GM12892 (cell line): ENCODE data around the gene TLDC2.

Experiments
- DNase-seq: peaks from one replicate; pipeline ENCODE4 v3.0.0; 2011; ENCODE audit not compliant: insufficient read length
- FAIRE-seq: peaks from 2 replicates; lab custom pipeline; 2011; peaks lifted over from hg19 to GRCh38; lab: Jason Lieb, UNC
- POLR2A ChIP-seq: IDR thresholded peaks from 2 replicates; pipeline ENCODE4 v1.6.1; 2011; ENCODE audit warnings: low read depth, low read length, control low read depth
- POLR2AphosphoS5 ChIP-seq: IDR thresholded peaks from 2 replicates; pipeline ENCODE4 v1.6.1; 2011; ENCODE audit warnings: low read depth, low read length, control low read depth
- TAF1 ChIP-seq: IDR thresholded peaks from 2 replicates; pipeline ENCODE4 v1.6.1; 2011; ENCODE audit warnings: low read depth, mild to moderate bottlenecking, control low read depth, low read length, borderline replicate concordance

Gene TLDC2

DNA sequence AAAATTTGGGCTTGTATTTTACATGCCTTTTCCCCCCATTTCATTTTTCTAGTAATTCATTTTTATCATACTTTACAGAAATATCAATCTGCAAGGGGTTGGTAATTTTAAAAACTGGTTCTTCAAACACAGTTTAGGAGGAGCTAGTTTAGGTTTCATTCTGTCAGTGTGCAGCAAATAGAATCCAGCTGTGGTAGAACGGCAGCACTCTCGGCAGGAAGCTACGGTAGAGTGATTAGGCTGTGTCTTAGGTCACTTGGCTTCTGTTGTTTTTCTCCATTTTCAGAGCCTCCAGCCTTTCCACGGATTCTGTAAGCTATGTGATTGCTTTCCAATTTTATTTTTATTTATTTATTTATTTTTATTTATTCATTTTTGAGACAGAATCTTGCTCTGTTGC, 32.7 kb downstream of the TLDC2 start:
- no peak for FAIRE-seq
- DNase-seq: no peak
- TF ChIP-seq POLR2AphosphoS5: no peak
- TF ChIP-seq TAF1: no peak
- no peak for TF ChIP-seq POLR2A

DNA sequence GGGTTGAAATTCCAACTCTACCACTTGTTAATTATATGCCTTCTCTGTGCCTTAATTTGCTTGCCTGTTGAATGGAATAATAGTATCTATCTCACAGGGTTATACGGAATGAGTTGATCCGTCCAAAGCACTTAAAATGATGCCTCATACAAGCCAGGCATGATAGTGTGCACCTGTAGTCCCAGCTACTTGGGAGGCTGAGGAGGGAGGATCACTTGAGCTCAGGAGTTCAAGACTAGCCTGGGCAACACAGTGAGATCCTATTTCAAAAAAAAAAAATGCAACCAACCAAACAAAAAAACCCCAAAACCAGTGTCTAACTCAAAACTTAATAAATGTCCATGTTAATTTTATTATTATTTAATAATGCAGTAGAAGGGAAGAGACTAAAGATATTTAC, 40.3 kb downstream of the TLDC2 start:
- DNase-seq (no peak), FAIRE-seq (no peak)
- TF ChIP-seq POLR2A: no peak
- no peak for TF ChIP-seq POLR2AphosphoS5
- no peak for TF ChIP-seq TAF1

DNA sequence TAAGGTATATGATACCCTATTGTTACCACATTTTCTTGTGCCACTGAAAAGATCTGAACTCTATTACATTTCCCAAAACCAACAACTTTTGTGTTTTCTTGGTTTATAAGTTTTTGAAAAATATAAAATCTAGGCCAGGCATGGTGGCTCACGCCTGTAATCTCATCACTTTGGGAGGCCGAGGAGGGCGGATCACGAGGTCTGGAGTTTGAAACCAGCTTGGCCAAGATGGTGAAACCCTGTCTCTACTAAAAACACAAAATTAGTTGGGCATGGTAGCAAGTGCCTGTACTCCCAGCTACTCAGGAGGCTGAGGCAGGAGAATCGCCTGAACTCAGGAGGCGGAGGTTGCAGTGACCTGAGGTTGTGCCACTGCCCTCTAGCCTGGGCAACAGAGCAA, 41.3 kb downstream of the TLDC2 start:
- no peak for TF ChIP-seq POLR2AphosphoS5
- no peak for TF ChIP-seq TAF1
- no peak for TF ChIP-seq POLR2A
- FAIRE-seq: no peak
- no peak for DNase-seq

DNA sequence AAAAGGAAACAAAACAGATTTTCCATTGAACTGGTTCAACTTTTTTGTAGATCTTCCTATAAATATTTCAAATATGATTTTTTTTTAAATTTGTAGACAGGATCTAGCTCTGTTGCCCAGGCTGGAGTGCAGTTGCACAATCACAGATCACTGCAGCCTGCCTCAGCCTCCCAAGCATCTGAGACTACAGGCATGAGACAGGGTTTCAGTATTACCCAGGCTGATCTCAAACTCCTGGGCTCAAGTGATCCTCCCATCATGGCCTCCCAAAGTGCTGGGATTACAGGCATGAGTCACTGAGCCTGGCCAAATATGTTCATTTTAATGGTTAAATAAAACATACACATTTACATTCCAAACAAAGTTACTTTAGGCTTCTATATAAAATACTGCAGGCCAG, 42.0 kb downstream of the TLDC2 start:
- FAIRE-seq (no peak), DNase-seq (no peak)
- TF ChIP-seq TAF1 (no peak), POLR2AphosphoS5 (no peak), POLR2A (no peak)

DNA sequence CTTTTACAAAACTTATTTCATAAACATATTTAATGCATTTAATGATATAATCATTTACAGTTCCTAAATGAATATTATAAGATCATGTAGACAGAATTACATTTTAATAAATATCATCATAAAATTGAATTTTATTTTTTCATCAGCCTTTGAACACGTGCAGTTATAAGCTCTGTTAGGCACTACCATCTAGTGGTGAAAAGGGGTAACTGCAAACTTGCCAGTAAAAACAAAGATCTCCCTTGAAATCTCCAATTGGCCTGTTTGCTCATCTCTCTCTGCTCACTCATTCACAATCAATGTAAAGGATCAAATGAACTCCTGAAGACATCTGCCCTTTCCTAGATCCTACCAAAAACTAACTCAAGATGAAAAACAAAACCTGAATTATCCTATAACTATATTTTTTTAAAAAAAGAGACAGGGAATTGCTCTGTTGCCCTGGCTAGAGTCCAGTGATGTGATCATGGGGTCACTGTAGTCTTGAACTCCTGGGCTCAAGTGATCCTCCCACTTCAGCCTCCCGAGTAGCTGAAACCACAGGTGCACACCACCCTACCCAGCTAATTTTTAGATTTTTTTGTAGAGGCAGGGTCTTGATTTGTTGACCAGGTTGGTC, 43.9 kb downstream of the TLDC2 start:
- DNase-seq: peak; percentile 24
- no peak for TF ChIP-seq POLR2AphosphoS5
- TF ChIP-seq POLR2A: no peak
- no peak for TF ChIP-seq TAF1
- FAIRE-seq: peak; percentile 9

DNA sequence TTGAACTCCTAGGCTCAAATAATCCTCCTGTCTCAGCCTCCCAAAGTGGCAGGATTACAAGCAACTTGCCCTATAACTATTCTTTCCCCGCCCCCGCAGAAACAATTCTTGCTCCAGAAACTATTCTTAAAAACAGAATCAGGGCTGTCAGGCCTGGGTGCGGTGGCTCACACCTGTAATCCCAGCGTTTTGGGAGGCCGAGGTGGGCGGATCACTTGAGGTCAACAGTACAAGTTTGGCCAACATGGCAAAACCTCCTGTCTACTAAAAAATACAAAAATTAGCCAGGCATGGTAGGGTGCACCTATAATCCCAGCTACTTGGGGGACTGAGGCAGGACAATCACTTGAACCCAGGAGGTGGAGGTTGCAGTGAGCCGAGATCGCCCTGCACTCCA, 44.4 kb downstream of the TLDC2 start:
- no peak for TF ChIP-seq POLR2AphosphoS5
- no peak for TF ChIP-seq POLR2A
- TF ChIP-seq TAF1: no peak
- no peak for DNase-seq
- no peak for FAIRE-seq

DNA sequence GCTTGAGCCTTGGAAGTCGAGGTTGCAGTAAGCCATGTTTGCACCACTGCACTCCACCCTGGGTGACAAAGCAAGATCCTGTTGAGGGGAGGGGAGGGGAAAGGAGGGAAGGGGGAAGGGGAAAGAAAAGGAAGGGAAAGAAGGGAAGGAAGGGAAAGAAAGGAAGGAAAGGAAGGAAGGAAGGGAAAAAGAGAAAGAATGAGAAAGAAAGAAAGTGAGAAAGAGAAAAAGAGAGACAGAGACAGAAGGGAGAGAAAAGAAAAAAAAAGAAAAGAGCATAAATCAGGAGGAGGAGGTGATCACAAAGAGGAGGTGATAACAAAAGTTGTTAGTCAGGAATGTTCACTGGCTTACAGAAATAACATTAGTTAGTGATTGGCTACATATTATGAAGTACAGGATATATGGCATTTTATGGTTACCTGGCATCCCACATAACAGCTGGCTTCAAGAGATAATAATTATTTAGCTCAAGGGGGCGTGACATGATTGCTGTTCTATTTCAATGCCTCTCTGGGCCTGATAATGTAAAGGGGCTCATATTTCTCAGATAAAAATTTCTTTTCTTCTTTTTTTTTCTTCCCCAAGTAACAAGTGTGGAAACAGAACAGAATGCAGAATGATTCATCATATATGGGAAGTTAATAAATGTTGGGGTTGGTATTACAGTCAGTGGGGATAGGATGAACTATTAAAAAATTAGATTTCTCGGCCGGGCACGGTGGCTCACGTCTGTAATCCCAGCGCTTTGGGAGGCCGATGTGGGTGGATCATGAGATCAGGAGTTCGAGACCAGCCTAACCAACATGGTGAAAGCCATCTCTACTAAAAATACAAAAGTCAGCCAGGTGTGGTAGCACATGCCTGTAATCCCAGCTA, 48.5 kb downstream of the TLDC2 start:
- FAIRE-seq (no peak), DNase-seq (no peak)

DNA sequence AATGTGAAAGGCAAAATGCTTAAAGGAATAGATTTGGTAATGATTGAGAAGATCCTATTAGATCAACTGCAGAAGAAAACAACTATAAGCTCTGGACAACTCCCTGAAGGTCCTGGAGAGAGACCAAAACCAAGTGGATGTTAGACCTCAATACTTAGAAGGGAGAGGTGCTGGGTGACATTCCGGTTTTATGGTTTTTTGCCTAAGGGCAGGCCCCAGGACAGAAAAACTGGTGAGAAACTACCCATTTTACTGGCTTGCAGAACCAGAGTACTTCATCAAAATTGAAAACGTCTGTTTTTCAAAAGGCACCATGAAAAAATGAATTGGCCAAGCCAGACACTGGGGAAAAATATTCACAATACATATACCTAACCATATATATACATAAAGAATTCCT, 49.3 kb downstream of the TLDC2 start:
- no peak for TF ChIP-seq POLR2A
- no peak for TF ChIP-seq TAF1
- TF ChIP-seq POLR2AphosphoS5: no peak
- FAIRE-seq (no peak), DNase-seq (no peak)

More for the DNA sequence above, 48.5 kb downstream of the TLDC2 start:
- no peak for TF ChIP-seq TAF1

DNA sequence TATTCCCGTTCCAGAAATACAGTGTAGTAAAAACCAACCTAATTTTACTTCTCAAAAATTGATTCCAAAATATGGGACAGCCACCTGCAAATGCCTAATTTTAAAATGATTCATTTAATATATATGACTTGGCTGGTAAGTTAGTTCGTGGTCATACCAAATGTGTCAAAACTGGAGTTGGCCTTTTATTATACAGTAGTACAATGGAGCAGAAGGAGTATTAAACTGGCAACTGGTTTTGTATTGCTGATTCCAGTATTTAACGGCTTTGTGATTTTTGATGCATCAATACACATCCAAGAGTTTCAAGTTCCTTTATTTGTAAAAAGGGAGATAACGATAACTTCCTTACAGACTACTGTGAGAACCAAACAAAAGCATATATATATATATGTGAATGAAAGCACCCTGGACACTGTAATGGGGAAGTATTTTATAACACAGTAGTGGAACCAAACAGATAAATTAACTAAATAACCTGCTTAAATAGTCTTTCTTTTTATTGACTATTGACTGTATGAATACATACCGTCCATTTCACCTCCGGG, 50.8 kb downstream of the TLDC2 start:
- no peak for TF ChIP-seq POLR2A
- no peak for TF ChIP-seq POLR2AphosphoS5
- no peak for TF ChIP-seq TAF1
- DNase-seq (no peak), FAIRE-seq (no peak)

DNA sequence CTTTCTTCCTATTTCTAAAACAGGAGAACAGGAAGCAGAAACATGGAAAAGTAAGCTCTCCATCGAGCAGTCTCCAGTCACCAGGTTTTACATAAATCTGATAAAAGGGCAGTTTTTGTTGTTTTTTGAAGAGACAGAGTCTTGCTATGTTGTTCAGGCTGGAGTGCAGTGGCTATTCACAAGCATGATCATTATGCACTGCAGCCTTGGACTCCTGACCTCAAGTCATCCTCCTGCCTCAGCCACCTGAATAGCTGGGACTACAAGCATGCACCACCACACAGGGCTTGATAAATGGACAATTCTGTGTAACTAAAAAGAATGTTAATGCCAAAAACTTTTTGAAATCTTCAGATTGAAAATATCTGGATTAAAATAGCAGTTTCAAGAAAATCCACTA, 51.8 kb downstream of the TLDC2 start:
- TF ChIP-seq POLR2A (no peak), TAF1 (no peak), POLR2AphosphoS5 (no peak)
- no peak for DNase-seq
- FAIRE-seq: no peak

DNA sequence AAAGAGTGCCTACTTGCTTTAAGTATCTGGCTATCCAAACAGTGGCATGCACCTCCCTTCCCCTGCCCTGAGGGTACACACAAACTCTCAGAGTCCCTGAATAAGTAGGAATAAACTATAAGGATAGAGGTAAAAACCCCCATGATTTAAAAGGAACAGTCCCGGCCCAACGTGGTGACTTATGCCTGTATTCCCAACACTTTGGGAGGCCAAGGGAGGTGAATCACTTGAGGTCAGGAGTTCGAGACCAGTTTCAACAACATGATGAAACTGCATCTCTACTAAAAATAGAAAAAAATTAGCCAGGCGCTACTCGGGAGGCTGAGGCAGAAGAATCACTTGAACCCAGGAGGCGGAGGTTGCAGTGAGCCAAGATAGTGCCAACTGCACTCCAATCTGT, 53.4 kb downstream of the TLDC2 start:
- FAIRE-seq (no peak), DNase-seq (no peak)
- TF ChIP-seq POLR2A (no peak), POLR2AphosphoS5 (no peak), TAF1 (no peak)
